ENCODE results near the gene UGT1A7. TPM values are rescaled to one million over a fixed set of nuclear protein-coding genes. Genes with fewer than 3 reads are reported as not detected.

Gene UGT1A7
- total RNA-seq, 1 donor from 2014 or later: not detected

GRCh38 chr2:233680361-233681045, 1.2 kb upstream of the UGT1A7 start:
- H3K4me3 Mint-ChIP-seq: no peak overlapping the region
- peaks cover 11% of the 10 kb centered on the region for H3K27me3 Mint-ChIP-seq
- no peak for DNase-seq
- no peaks in the 10 kb centered on the region for H3K36me3 Mint-ChIP-seq (ENCODE audit: low read depth)
- intact Hi-C loops (cut with micrococcal nuclease): no loop called here
- ATAC-seq (ENCODE audit: low read depth): no peak
- H3K27ac Mint-ChIP-seq: no peak overlapping the region
- POLR2A ChIA-PET: no interaction called here
- TF ChIP-seq CTCF (IDR thresholded peaks at IDR 0.05): no peak
- CTCF ChIA-PET: interaction anchor here (0.8 kb wide), 1 partner anchor 35 kb away, joined by 3 read pairs; no protein-coding TSS in a partner anchor
- no peaks in the 10 kb centered on the region for H3K9me3 Mint-ChIP-seq
- peaks cover 13% of the 10 kb centered on the region for H3K4me1 Mint-ChIP-seq

GRCh38 chr2:233684640-233685039, 2.9 kb downstream of the UGT1A7 start:
- Mint-ChIP-seq H3K4me1 (peaks cover 13% of the 10 kb centered on the region), H3K36me3 (ENCODE audit: low read depth) (no peaks in the 10 kb centered on the region), H3K9me3 (no peaks in the 10 kb centered on the region), H3K4me3 (no peak overlapping the region), H3K27me3 (peaks cover 11% of the 10 kb centered on the region), H3K27ac (no peak overlapping the region)
- intact Hi-C loops (cut with micrococcal nuclease): no loop called here
- DNase-seq (no peak), ATAC-seq (ENCODE audit: low read depth) (no peak)
- ChIA-PET POLR2A (no interaction called here), CTCF (no interaction called here)
- TF ChIP-seq CTCF (IDR thresholded peaks at IDR 0.05): no peak

GRCh38 chr2:233686928-233687327, 5.2 kb downstream of the UGT1A7 start:
- H3K27ac Mint-ChIP-seq: no peak overlapping the region
- CTCF ChIA-PET: no interaction called here
- H3K27me3 Mint-ChIP-seq: peaks cover 6% of the 10 kb centered on the region
- DNase-seq: no peak
- H3K4me1 Mint-ChIP-seq: peaks cover 12% of the 10 kb centered on the region
- no peaks in the 10 kb centered on the region for H3K36me3 Mint-ChIP-seq (ENCODE audit: low read depth)
- intact Hi-C loops (cut with micrococcal nuclease): no loop called here
- no peak for TF ChIP-seq CTCF (IDR thresholded peaks at IDR 0.05)
- POLR2A ChIA-PET: no interaction called here
- ATAC-seq (ENCODE audit: low read depth): no peak
- H3K9me3 Mint-ChIP-seq: no peaks in the 10 kb centered on the region
- H3K4me3 Mint-ChIP-seq: no peak overlapping the region

GRCh38 chr2:233688341-233688740, 6.6 kb downstream of the UGT1A7 start:
- Mint-ChIP-seq H3K4me1 (no peaks in the 10 kb centered on the region), H3K36me3 (ENCODE audit: low read depth) (no peaks in the 10 kb centered on the region), H3K27ac (no peak overlapping the region), H3K27me3 (peaks cover 6% of the 10 kb centered on the region), H3K4me3 (no peak overlapping the region), H3K9me3 (no peaks in the 10 kb centered on the region)
- ATAC-seq (ENCODE audit: low read depth): no peak
- ChIA-PET POLR2A (no interaction called here), CTCF (no interaction called here)
- intact Hi-C loops (cut with micrococcal nuclease): no loop called here
- DNase-seq: no peak
- no peak for TF ChIP-seq CTCF (IDR thresholded peaks at IDR 0.05)

- no peak overlapping the region for H3K4me3 Mint-ChIP-seq
- POLR2A ChIA-PET: no interaction called here
- CTCF ChIA-PET: no interaction called here
- peaks cover 6% of the 10 kb centered on the region for H3K27me3 Mint-ChIP-seq
- no peaks in the 10 kb centered on the region for H3K9me3 Mint-ChIP-seq
- no peaks in the 10 kb centered on the region for H3K36me3 Mint-ChIP-seq (ENCODE audit: low read depth)
- H3K27ac Mint-ChIP-seq: no peak overlapping the region
- DNase-seq (no peak), ATAC-seq (ENCODE audit: low read depth) (no peak)
- intact Hi-C loops (cut with micrococcal nuclease): no loop called here
- H3K4me1 Mint-ChIP-seq: no peaks in the 10 kb centered on the region
- TF ChIP-seq CTCF (IDR thresholded peaks at IDR 0.05): no peak
Measured at GRCh38 chr2:233689031-233689430, 7.3 kb downstream of the UGT1A7 start.
